Measurements from ENCODE around the gene NDUFV3. TPM values are rescaled to one million over a fixed set of nuclear protein-coding genes. Genes with fewer than 3 reads are reported as not detected.
"Not testable (repeated sequence)": the region's sequence is repeated elsewhere in the genome, so short reads cannot be mapped to it uniquely, and the experiment has no call there.

NDUFV3 gene
- total RNA-seq, 1 donor from 2014 or later: 57.0 TPM

DNA sequence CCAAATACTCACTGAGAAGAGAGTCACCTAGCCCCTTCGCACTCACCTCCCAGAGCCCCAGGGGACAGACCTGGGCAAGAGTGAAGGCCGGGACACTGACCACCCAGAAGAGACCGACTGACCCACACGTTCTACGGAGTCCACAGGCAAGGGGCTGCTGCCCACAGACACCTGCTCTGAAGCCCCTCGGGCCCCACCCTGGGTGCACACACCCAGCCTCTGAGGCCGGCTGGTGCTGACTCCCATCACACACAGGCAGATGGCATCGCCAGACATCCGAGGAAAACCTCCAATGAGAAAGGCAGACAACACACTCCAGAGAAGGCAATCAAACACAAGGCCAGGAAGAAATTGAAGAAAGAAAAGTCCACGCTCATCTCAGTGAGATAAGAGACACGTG, 35.9 kb upstream of the NDUFV3 start:
- no peak for DNase-seq

- no peak for DNase-seq
Measured at GRCh38 chr21:42858185-42858847, 34.8 kb upstream of the NDUFV3 start.

DNA sequence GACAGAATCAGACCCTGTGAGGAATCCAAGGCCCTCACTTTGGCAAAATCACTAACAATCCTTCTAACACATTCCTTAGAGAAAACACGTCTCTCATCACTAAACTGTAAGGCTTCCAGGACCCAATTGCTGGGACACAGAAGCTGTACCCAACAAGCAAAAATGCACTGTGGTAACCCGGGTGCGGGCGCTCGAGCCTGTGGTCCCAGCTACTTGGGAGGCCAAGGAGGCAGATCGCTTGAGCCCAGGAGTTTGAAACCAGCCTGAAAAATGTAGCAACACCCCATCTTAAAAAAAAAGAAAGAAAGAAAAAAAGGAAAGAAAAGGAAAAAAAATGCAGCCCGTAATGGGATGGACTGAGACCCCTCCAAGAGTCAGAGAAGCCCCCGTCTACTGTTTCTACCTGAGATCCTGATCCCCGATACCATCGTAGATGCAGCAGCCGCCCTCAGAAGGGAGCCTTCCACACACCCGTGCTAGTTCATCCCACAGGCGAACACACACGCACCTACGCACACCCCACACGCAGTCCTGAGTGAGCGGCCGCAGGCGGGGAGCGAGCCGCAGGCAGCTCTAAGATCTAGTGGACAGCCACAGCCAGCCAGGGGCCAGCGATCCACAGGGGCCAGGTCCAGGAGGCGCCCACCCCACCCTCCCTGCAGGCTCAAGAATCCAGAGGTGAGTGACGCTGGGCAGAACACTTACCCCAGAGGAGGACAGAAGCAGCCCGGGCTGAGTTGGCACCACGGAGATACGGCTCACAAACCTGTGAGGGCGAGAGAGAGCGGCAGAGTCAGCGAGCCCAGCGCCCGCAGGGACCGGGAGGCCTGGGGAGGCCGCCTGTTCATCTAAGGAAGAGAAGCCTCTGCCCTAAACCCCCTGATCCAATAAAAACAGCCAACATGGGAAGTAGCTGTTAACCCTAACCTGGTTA, 33.9 kb upstream of the NDUFV3 start:
- DNase-seq: no peak

- no peak for DNase-seq
Measured at GRCh38 chr21:42859891-42860230, 33.2 kb upstream of the NDUFV3 start.

GRCh38 chr21:42860345-42860744, 32.8 kb upstream of the NDUFV3 start:
- no peak for DNase-seq

DNA sequence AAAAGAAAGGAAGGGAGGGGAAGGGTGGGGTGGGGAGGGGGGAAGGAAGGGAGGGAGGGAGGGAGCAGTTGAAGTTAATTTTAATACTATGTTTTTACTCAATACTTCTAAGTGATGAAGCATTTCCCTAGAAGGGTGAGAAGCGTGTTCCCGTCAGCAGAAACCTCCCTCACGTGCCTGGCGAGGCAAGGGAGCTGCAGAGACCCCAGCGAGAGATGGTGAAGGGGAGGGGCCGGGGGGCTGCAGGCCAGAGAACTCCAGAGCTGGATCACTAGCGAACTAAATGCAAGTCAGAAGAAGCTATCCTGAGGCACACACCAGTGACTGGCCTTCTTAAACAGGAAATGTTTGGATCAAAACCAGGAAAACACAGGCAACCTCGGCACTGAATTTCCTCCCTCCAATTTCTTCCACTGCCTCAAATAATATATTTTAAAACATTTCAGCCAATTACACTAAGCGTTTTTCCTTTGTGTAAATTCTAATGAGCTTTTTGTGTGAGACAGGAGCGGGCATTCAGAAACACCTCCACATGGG, 31.7 kb upstream of the NDUFV3 start:
- peak; percentile 58 for DNase-seq

GRCh38 chr21:42861848-42862400, 31.2 kb upstream of the NDUFV3 start:
- no peak for DNase-seq

GRCh38 chr21:42862774-42863503, 30.2 kb upstream of the NDUFV3 start:
- no peak for DNase-seq

DNA sequence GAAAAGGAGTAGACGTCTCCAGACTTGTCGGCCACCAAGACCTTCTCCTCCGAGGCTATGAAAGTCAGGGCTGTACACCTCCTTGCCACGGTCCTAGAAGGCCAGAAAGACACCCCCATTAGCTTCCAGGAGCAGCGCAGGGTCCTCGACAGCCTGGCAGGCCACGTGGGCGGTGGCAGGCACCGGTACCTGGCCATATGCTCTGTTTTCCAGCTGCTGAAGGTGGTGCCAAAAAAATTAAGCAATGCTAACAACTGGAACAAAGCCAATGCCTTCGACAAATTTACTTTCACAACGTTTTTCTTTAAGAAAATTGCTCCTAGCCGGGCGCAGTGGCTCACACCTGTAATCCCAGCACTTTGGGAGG, 29.6 kb upstream of the NDUFV3 start:
- no peak for DNase-seq

GRCh38 chr21:42864286-42864685, 28.8 kb upstream of the NDUFV3 start:
- no peak for DNase-seq

DNA sequence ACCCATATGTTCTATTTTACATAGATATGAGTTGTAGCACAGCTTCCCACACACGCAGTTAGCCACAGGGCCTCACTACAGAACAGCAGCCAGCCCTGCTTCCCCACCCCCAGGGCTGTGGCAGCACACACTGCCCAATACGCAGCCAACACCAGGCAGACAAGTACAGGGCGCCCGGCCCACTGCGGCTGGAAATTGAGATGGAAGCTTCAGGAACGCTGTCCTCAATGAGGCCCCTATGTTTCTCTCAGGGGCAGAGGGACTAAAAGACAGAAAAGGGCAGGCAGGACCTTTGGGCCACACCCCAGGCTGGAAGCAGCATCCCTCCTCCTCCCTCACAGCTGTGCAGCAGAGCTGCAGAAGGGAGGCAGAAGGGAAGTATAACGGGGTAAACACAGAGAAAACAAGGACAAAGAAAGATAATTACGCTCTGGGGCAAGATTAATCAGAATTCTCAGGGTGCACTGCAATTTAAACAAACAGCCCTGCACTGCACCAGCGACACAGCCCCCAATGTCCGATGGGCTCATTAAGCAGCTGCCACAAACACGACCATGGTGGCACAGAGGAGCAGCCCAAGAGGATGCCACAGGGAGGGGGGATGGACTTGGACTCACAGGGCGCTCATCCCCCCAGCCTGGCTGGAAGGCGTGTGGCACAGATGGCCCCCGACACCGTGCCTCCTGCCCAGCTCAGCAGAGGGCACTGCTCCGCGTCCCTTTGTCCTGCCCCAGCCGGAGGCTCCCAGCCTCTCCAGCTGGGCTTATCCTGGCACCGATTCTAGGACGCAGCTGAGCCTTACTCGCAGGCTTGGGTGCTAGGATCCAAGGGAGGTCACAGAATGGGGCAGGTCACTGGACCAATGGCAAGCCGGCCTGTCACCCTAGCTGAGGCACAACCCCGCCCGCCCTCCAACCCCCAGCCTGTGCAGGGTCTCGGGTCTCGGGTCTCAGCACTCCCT, 28.0 kb upstream of the NDUFV3 start:
- no peak for DNase-seq

DNA sequence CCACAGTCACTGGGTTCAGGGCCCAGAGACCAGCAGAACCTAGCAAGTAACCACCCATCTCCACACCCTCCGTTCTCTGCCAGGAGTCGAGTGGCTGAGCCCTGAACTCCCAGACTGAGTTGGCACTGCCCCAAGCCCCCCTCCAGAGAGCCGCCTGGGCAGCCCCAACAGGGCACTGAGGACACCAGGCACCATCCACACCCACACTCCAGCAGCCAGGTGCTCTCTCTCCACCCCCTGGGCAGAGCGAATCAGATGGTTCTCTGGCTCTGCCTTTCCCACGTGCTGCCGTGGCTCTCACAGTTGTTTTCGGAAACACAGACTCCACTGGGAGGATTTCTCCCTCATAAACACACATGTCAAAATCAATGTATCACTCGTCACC, 27.3 kb upstream of the NDUFV3 start:
- DNase-seq: no peak

- DNase-seq: no peak
Measured at GRCh38 chr21:42868196-42868595, 24.9 kb upstream of the NDUFV3 start.

GRCh38 chr21:42873096-42873495, 20.0 kb upstream of the NDUFV3 start:
- no peak for DNase-seq

DNA sequence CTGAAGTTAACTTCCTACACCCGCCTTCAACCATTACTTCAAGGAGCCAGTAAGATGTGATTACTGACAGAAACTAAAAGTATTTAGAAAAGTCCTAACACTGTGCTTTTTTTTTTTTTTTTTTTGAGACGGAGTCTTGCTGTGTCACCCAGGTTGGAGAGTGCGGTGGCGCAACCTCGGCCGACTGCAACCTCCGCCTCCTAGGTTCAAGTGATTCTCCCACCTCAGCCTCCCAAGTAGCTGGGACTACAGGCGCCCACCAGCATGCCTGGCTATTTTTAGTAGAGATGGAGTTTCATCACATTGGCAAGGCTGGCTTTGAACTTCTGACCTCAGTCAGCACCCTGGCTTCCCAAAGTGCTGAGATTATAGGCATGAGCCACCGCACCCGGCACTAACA, 17.3 kb upstream of the NDUFV3 start:
- not testable (repeated sequence) for DNase-seq

GRCh38 chr21:42878678-42878992, 14.5 kb upstream of the NDUFV3 start:
- no peak for DNase-seq

DNA sequence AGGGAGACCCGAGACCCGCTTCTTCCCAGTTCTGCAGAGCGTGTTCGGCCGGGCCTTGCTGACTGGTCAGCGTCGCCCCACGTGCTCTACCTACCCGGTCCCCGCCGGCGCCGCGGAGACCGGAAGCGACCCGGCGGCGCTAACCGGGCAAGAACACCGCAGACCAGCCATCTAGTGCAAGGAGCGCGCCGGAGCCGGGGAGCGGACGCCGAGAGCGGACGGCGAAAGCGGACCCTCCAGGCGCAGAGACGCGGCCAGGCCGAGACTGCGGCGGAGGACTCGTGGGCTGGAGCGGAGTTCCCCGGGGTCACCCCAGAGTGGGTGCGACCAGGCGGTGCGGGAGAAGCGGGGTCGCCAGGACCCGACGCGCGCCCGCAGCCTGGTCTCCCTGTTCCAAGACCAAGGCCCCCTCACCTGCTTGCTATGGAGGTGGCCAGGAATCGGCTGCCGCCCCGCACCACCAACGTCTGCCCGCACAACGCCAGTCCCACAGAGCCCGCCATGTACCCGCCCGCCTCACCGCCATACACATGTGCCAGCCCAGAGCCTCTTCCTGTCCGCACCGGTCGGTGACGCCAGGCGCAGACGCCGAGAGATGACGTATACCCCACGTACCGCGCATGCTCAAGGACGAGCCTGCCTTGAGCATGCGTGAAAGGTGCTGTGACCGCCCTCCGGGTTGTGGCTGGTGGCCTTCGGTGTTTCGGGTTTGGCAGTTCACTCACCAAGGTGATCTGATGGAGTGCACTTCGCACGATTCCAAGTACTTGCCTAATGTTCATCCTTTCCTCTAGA, 13.9 kb upstream of the NDUFV3 start, which contains the start of gene WDR4:
WDR4 (minus strand) TSS at position 547 of the 795 bp plus-strand sequence; CDS start at position 503, 44 bp downstream.
- peak; percentile 99 for DNase-seq

DNA sequence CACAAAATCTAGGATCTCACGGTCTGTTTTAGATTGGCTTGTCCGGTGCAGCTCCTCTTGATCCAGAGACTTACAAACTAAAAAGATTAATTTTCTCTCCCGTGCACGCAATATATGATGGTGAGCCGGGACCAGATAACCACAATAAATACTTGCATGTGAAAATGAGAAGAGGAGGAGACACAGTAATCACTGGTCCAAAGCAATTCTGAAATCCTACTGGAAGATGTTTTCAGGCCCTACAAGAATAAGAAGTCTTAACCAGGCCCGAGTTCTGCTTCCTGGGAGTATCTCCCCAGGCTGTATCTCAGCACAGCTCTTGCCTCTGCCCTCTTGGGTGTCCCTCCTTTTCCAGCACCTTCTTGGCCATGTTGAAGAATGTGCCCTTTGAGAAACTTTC, 12.8 kb upstream of the NDUFV3 start:
- no peak for DNase-seq

- DNase-seq: no peak
Measured at GRCh38 chr21:42883921-42884320, 9.2 kb upstream of the NDUFV3 start.

GRCh38 chr21:42887326-42887725, 5.8 kb upstream of the NDUFV3 start:
- DNase-seq: no peak

DNA sequence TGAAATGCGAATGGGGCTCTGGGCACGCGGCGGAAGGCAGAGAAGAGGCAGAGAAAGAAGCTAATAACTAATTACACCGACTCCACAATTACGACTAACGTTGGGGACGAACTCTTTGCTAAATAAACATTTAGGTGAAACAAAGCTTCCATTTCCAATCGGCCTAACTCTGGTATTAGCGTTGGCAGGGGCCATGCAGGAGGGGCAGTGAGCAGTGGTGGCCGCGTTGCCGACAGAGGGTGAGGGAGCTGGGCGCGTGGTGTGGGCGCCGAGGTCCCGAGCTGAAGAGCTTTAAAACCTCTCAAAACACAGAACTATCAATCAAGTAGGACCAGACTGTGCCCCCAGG, 553 bp upstream of the NDUFV3 start:
- no peak for DNase-seq

All from dermis blood vessel endothelial cell (primary cell).